BJ (cell line): ENCODE measurements around the gene C1orf53. TPM values are rescaled to one million over a fixed set of nuclear protein-coding genes. Genes with fewer than 3 reads are reported as not detected.
A peak's percentile ranks its signal among the peaks of the same experiment; 100 is the strongest.

Experiments used
- CTCF ChIA-PET: fragments of 350-600 bp; formaldehyde crosslinking; extraction: SDS; loops from one replicate; lab custom pipeline; 2021; ENCODE audit warnings: antibody characterized with exemption, inconsistent platforms; lab: Yijun Ruan, JAX
- POLR2A ChIA-PET: fragments of 300-600 bp; sonication (Branson Sonifier 250); formaldehyde crosslinking; extraction: SDS; loops from one replicate; lab custom pipeline; 2021; ENCODE audit warnings: antibody characterized with exemption; lab: Charles Lee
- DNase-seq: peaks from one replicate; pipeline ENCODE4 v3.0.0-alpha.2; 2011; ENCODE audit warnings: low read depth
- H3K27me3 ChIP-seq: 2 replicates; pipeline ENCODE4 v1.6.0; 2011; ENCODE audit warnings: low read length; ENCODE audit not compliant: control insufficient read depth, insufficient read depth
- H3K36me3 ChIP-seq: 2 replicates; pipeline ENCODE4 v1.5.1; 2011; ENCODE audit warnings: low read length; ENCODE audit not compliant: control insufficient read depth, insufficient read depth
- H3K4me3 ChIP-seq: 2 replicates; pipeline ENCODE4 v1.5.1; 2011; ENCODE audit warnings: low read depth, mild to moderate bottlenecking, control low read depth, low read length
- CTCF ChIP-seq: IDR thresholded peaks from 2 replicates; pipeline ENCODE4 v1.5.1; 2011; ENCODE audit warnings: low read depth, mild to moderate bottlenecking, control low read depth, inconsistent platforms, low read length, moderate library complexity; ENCODE audit not compliant: insufficient read depth
- polyA plus RNA-seq: library from polyadenylated mRNA; depleted of rRNA; stranded (reverse); fragments of >200 nt; gene quantifications from 2 replicates; pipeline ENCODE4 v1.2.3, GENCODE V29; 2011

The C1orf53 gene
- polyA plus RNA-seq, 1 experiment: 9.7 TPM

GRCh38 chr1:197917805-197918651, 15.6 kb downstream of the C1orf53 start:
- ChIA-PET CTCF (interaction anchor here (0.6 to 2.1 kb wide), 11 partner anchors 8 to 766 kb away, joined by 3 to 6 read pairs (median 4); partner anchors contain the start of gene NEK7), POLR2A (interaction anchor here (0.6 kb wide), 1 partner anchor 256 kb away, joined by 3 read pairs; no protein-coding TSS in a partner anchor)
- no peak for TF ChIP-seq CTCF
- Histone ChIP-seq H3K4me3 (peak overlapping the region; percentile 70), H3K27me3 (peaks cover 45% of the 10 kb centered on the region), H3K36me3 (peaks cover 9% of the 10 kb centered on the region)
- DNase-seq: no peak

GRCh38 chr1:197918807-197919345, 16.4 kb downstream of the C1orf53 start:
- peaks cover 10% of the 10 kb centered on the region for H3K36me3 ChIP-seq
- ChIA-PET POLR2A (no interaction called here), CTCF (interaction anchor here (0.8 to 1.2 kb wide), 4 partner anchors 49 to 765 kb away, joined by 3 to 6 read pairs (median 4); partner anchors contain the start of gene NEK7)
- no peak for TF ChIP-seq CTCF
- peak overlapping the region; percentile 70 for H3K4me3 ChIP-seq
- peaks cover 40% of the 10 kb centered on the region for H3K27me3 ChIP-seq
- no peak for DNase-seq

- CTCF ChIA-PET: no interaction called here
- no peak for DNase-seq
- Histone ChIP-seq H3K4me3 (peak overlapping the region; percentile 70), H3K36me3 (peaks cover 10% of the 10 kb centered on the region), H3K27me3 (peaks cover 39% of the 10 kb centered on the region)
- TF ChIP-seq CTCF: no peak
- POLR2A ChIA-PET: no interaction called here
Observed at GRCh38 chr1:197919346-197920066, 17.1 kb downstream of the C1orf53 start.

- CTCF ChIA-PET: interaction anchor here (0.7 kb wide), 1 partner anchor 393 kb away, joined by 4 read pairs; no protein-coding TSS in a partner anchor
- POLR2A ChIA-PET: no interaction called here
Observed at GRCh38 chr1:197920067-197920396, 17.6 kb downstream of the C1orf53 start.

More at GRCh38 chr1:197920067-197920396, 17.6 kb downstream of the C1orf53 start:
- DNase-seq: no peak
- Histone ChIP-seq H3K27me3 (peaks cover 38% of the 10 kb centered on the region), H3K36me3 (peaks cover 10% of the 10 kb centered on the region), H3K4me3 (peak overlapping the region; percentile 70)
- TF ChIP-seq CTCF: no peak
